Measurements from ENCODE around the gene ADRB2. TPM values are rescaled to one million over a fixed set of nuclear protein-coding genes. Genes with fewer than 3 reads are reported as not detected.

Gene ADRB2
- total and polyA plus RNA-seq, 9 donors = 0.41 to 1.4 (median 0.89) TPM

GRCh38 chr5:148804393-148804792, 22.0 kb upstream of the ADRB2 start:
- 80% methylated on average over 5 of the region's 6 CpGs for WGBS (ENCODE audit: insufficient coverage)
- no peaks in the 10 kb centered on the region for H3K9me3 ChIP-seq (replicated peaks; ENCODE audit: control insufficient read depth, low read depth, low read length)
- H3K4me1 ChIP-seq (ENCODE audit: control insufficient read depth, insufficient read depth, low read length) = peaks cover 17% of the 10 kb centered on the region
- no peak for DNase-seq
- no peaks in the 10 kb centered on the region for H3K27me3 ChIP-seq (ENCODE audit: control insufficient read depth, insufficient read depth, low read length)
- H3K4me3 ChIP-seq (ENCODE audit: low read length) = no peak overlapping the region
- H3K36me3 ChIP-seq (ENCODE audit: control insufficient read depth, insufficient read depth, low read length) = no peaks in the 10 kb centered on the region
- H3K27ac ChIP-seq (ENCODE audit: low read length) = no peak overlapping the region

- 46% methylated on average over 5 of the region's 7 CpGs for WGBS (ENCODE audit: insufficient coverage)
- peak; percentile 65 for DNase-seq
Observed at GRCh38 chr5:148805326-148806290, 20.8 kb upstream of the ADRB2 start.

GRCh38 chr5:148806520-148806931, 19.9 kb upstream of the ADRB2 start:
- Histone ChIP-seq H3K36me3 (ENCODE audit: control insufficient read depth, insufficient read depth, low read length) (no peaks in the 10 kb centered on the region), H3K9me3 (replicated peaks; ENCODE audit: control insufficient read depth, low read depth, low read length) (no peaks in the 10 kb centered on the region), H3K27ac (ENCODE audit: low read length) (no peak overlapping the region), H3K4me3 (ENCODE audit: low read length) (no peak overlapping the region), H3K27me3 (ENCODE audit: control insufficient read depth, insufficient read depth, low read length) (no peaks in the 10 kb centered on the region), H3K4me1 (ENCODE audit: control insufficient read depth, insufficient read depth, low read length) (peaks cover 17% of the 10 kb centered on the region)
- 65% methylated on average over 3 of the region's 4 CpGs for WGBS (ENCODE audit: insufficient coverage)
- no peak for DNase-seq

More at GRCh38 chr5:148805326-148806290, 20.8 kb upstream of the ADRB2 start:
- H3K4me1 ChIP-seq (ENCODE audit: control insufficient read depth, insufficient read depth, low read length) = peaks cover 17% of the 10 kb centered on the region
- no peaks in the 10 kb centered on the region for H3K9me3 ChIP-seq (replicated peaks; ENCODE audit: control insufficient read depth, low read depth, low read length)
- no peaks in the 10 kb centered on the region for H3K27me3 ChIP-seq (ENCODE audit: control insufficient read depth, insufficient read depth, low read length)
- H3K27ac ChIP-seq (ENCODE audit: low read length) = peak overlapping the region; percentile 20
- H3K36me3 ChIP-seq (ENCODE audit: control insufficient read depth, insufficient read depth, low read length) = no peaks in the 10 kb centered on the region
- H3K4me3 ChIP-seq (ENCODE audit: low read length) = no peak overlapping the region

- Histone ChIP-seq H3K27me3 (ENCODE audit: control insufficient read depth, insufficient read depth, low read length) (no peaks in the 10 kb centered on the region), H3K27ac (ENCODE audit: low read length) (no peak overlapping the region), H3K9me3 (replicated peaks; ENCODE audit: control insufficient read depth, low read depth, low read length) (no peaks in the 10 kb centered on the region), H3K4me3 (ENCODE audit: low read length) (no peak overlapping the region), H3K36me3 (ENCODE audit: control insufficient read depth, insufficient read depth, low read length) (no peaks in the 10 kb centered on the region), H3K4me1 (ENCODE audit: control insufficient read depth, insufficient read depth, low read length) (peaks cover 17% of the 10 kb centered on the region)
- DNase-seq = peak; percentile 61
- 6% methylated on average over 2 of the region's 2 CpGs for WGBS (ENCODE audit: insufficient coverage)
Observed at GRCh38 chr5:148807851-148808250, 18.6 kb upstream of the ADRB2 start.

- no peaks in the 10 kb centered on the region for H3K27me3 ChIP-seq (ENCODE audit: control insufficient read depth, insufficient read depth, low read length)
- H3K27ac ChIP-seq (ENCODE audit: low read length) = peak overlapping the region; percentile 29
- no peaks in the 10 kb centered on the region for H3K9me3 ChIP-seq (replicated peaks; ENCODE audit: control insufficient read depth, low read depth, low read length)
- WGBS (ENCODE audit: insufficient coverage) = 3% methylated on average over 3 of the region's 10 CpGs
- peaks cover 17% of the 10 kb centered on the region for H3K4me1 ChIP-seq (ENCODE audit: control insufficient read depth, insufficient read depth, low read length)
- H3K36me3 ChIP-seq (ENCODE audit: control insufficient read depth, insufficient read depth, low read length) = no peaks in the 10 kb centered on the region
- DNase-seq = peak; percentile 67
- H3K4me3 ChIP-seq (ENCODE audit: low read length) = no peak overlapping the region
Observed at GRCh38 chr5:148808864-148809642, 17.4 kb upstream of the ADRB2 start.

GRCh38 chr5:148809781-148810524, 16.5 kb upstream of the ADRB2 start:
- Histone ChIP-seq H3K4me1 (ENCODE audit: control insufficient read depth, insufficient read depth, low read length) (peaks cover 17% of the 10 kb centered on the region), H3K27me3 (ENCODE audit: control insufficient read depth, insufficient read depth, low read length) (no peaks in the 10 kb centered on the region), H3K36me3 (ENCODE audit: control insufficient read depth, insufficient read depth, low read length) (no peaks in the 10 kb centered on the region), H3K4me3 (ENCODE audit: low read length) (no peak overlapping the region), H3K27ac (ENCODE audit: low read length) (no peak overlapping the region), H3K9me3 (replicated peaks; ENCODE audit: control insufficient read depth, low read depth, low read length) (no peaks in the 10 kb centered on the region)
- no peak for DNase-seq
- no CpG with 5 or more reads among the region's 3 CpGs for WGBS (ENCODE audit: insufficient coverage)

- H3K9me3 ChIP-seq (replicated peaks; ENCODE audit: control insufficient read depth, low read depth, low read length) = no peaks in the 10 kb centered on the region
- H3K27me3 ChIP-seq (ENCODE audit: control insufficient read depth, insufficient read depth, low read length) = no peaks in the 10 kb centered on the region
- peaks cover 10% of the 10 kb centered on the region for H3K4me1 ChIP-seq (ENCODE audit: control insufficient read depth, insufficient read depth, low read length)
- no peak overlapping the region for H3K4me3 ChIP-seq (ENCODE audit: low read length)
- DNase-seq = no peak
- no peaks in the 10 kb centered on the region for H3K36me3 ChIP-seq (ENCODE audit: control insufficient read depth, insufficient read depth, low read length)
- no CpG with 5 or more reads among the region's 2 CpGs for WGBS (ENCODE audit: insufficient coverage)
- no peak overlapping the region for H3K27ac ChIP-seq (ENCODE audit: low read length)
Observed at GRCh38 chr5:148810823-148811222, 15.6 kb upstream of the ADRB2 start.

- WGBS (ENCODE audit: insufficient coverage) = 0% methylated on average over 1 of the region's 1 CpG
- Histone ChIP-seq H3K36me3 (ENCODE audit: control insufficient read depth, insufficient read depth, low read length) (no peaks in the 10 kb centered on the region), H3K27ac (ENCODE audit: low read length) (no peak overlapping the region), H3K4me1 (ENCODE audit: control insufficient read depth, insufficient read depth, low read length) (peaks cover 5% of the 10 kb centered on the region), H3K9me3 (replicated peaks; ENCODE audit: control insufficient read depth, low read depth, low read length) (no peaks in the 10 kb centered on the region), H3K4me3 (ENCODE audit: low read length) (no peak overlapping the region), H3K27me3 (ENCODE audit: control insufficient read depth, insufficient read depth, low read length) (peaks cover 2% of the 10 kb centered on the region)
- DNase-seq = peak; percentile 73
Observed at GRCh38 chr5:148811756-148812155, 14.7 kb upstream of the ADRB2 start.

GRCh38 chr5:148815086-148815485, 11.3 kb upstream of the ADRB2 start:
- H3K27ac ChIP-seq (ENCODE audit: low read length) = no peak overlapping the region
- H3K27me3 ChIP-seq (ENCODE audit: control insufficient read depth, insufficient read depth, low read length) = peaks cover 4% of the 10 kb centered on the region
- no peaks in the 10 kb centered on the region for H3K36me3 ChIP-seq (ENCODE audit: control insufficient read depth, insufficient read depth, low read length)
- no peaks in the 10 kb centered on the region for H3K9me3 ChIP-seq (replicated peaks; ENCODE audit: control insufficient read depth, low read depth, low read length)
- no peak overlapping the region for H3K4me3 ChIP-seq (ENCODE audit: low read length)
- H3K4me1 ChIP-seq (ENCODE audit: control insufficient read depth, insufficient read depth, low read length) = peaks cover 3% of the 10 kb centered on the region
- no peak for DNase-seq
- no CpG with 5 or more reads among the region's 2 CpGs for WGBS (ENCODE audit: insufficient coverage)

GRCh38 chr5:148815578-148815977, 10.8 kb upstream of the ADRB2 start:
- Histone ChIP-seq H3K4me1 (ENCODE audit: control insufficient read depth, insufficient read depth, low read length) (peaks cover 3% of the 10 kb centered on the region), H3K27ac (ENCODE audit: low read length) (no peak overlapping the region), H3K36me3 (ENCODE audit: control insufficient read depth, insufficient read depth, low read length) (no peaks in the 10 kb centered on the region), H3K4me3 (ENCODE audit: low read length) (no peak overlapping the region), H3K27me3 (ENCODE audit: control insufficient read depth, insufficient read depth, low read length) (peaks cover 4% of the 10 kb centered on the region), H3K9me3 (replicated peaks; ENCODE audit: control insufficient read depth, low read depth, low read length) (no peaks in the 10 kb centered on the region)
- DNase-seq = no peak
